Body of pancreas (tissue), 4 donors: ENCODE results near the gene EXOSC7. TPM values are rescaled to one million over a fixed set of nuclear protein-coding genes. Genes with fewer than 3 reads are reported as not detected.

Source experiments
- ATAC-seq: fragments of 150-250 bp; one replicate; pipeline ENCODE4 v1.9.1; 2016
- DNase-seq, 4 donors: peaks; one replicate each; pipeline ENCODE4 v3.0.0-alpha.2; 2019
- H3K27ac ChIP-seq, 4 donors: fragments of 200-600 bp; sonication (generic); 1 replicate in 3 of 4; 2 replicates in 1 of 4; pipeline versions ENCODE4 v1.5.1 to v1.6.1; 2016 to 2019; ENCODE audit warnings: mild to moderate bottlenecking in 1 of 4, mixed read lengths in 1 of 4, moderate library complexity in 1 of 4
- H3K27me3 ChIP-seq, 2 donors: fragments of 200-600 bp; sonication (generic); one replicate each; pipeline ENCODE4 v1.6.0; 2016; ENCODE audit warnings: mild to moderate bottlenecking in 1 of 2
- H3K36me3 ChIP-seq, 2 donors: fragments of 200-600 bp; sonication (generic); replicated peaks in 1 of 2; 2 replicates each; pipeline ENCODE4 v1.5.1; 2016; ENCODE audit warnings: low read depth in 2 of 2; ENCODE audit not compliant: insufficient read depth in 1 of 2
- H3K4me1 ChIP-seq: fragments of 200-600 bp; sonication (generic); one replicate; pipeline ENCODE4 v1.6.0; 2016
- H3K4me3 ChIP-seq, 2 donors: fragments of 200-600 bp; sonication (generic); 1 replicate in 1 of 2; 2 replicates in 1 of 2; pipeline ENCODE4 v1.5.1; 2016 to 2019
- H3K9me3 ChIP-seq, 3 donors: fragments of 200-600 bp; sonication (generic); 1 replicate in 2 of 3; 2 replicates in 1 of 3; pipeline ENCODE4 v1.5.1; 2016
- CTCF ChIP-seq, 7 experiments: fragments of 450-650 bp in 4 of 7; fragments of 200-600 bp in 3 of 7; sonication (generic) in 3 of 7; IDR thresholded peaks; one replicate each; pipeline ENCODE4 v1.5.1; 2016 to 2019; ENCODE audit warnings: antibody characterized with exemption in 7 of 7
- POLR2A ChIP-seq, 3 donors: fragments of 450-650 bp; IDR thresholded peaks; one replicate each; pipeline ENCODE4 v1.6.1; 2016; ENCODE audit warnings: antibody characterized with exemption in 3 of 3, mild to moderate bottlenecking in 2 of 3
- WGBS, 2 donors: methylation state at CpG; one replicate each; pipeline ENCODE4 v1.1.5; 2017; 5-methylcytosine and 5-hydroxymethylcytosine counted together
- intact Hi-C: fragments of 100-400 bp; cut with DNase I; formaldehyde crosslinking; loops from one replicate; pipeline ENCODE4 v1.15.1; 2023
- total RNA-seq, 2 donors: library from RNA; depleted of rRNA; stranded (reverse); fragments of >200 nt; gene quantifications; one replicate each; pipeline ENCODE4 v1.1.0, GENCODE V29; 2016

The EXOSC7 gene
- total RNA-seq, 2 donors from 2014 or later = 18.2 to 33.6 TPM

DNA sequence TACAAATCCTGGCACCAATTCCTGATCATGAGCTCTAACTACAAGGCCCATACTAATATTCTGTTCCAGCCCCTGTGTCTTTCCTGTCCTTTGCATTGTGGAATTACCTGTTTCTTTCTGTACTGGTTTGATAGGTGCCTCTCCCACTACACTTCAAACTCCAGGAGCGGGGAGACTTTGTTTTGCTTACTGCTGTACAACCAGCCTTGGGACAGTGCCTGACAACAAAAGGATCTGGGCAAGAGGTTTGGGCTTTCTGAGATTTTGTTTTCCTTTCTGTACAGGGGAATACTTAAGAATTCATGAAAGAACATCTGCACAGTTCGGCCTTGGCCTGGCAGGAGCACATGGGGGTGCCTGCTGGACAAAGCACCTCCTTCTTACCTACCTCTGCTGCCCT, 45.1 kb upstream of the EXOSC7 start:
- intact Hi-C loops = no loop called here
- no peak overlapping the region for H3K27ac ChIP-seq
- WGBS, 2 donors = 84 to 100% methylated on average over 2 of the region's 2 CpGs
- H3K36me3 ChIP-seq = peaks cover 3 to 6% of the 10 kb centered on the region in 2 donors
- no peak overlapping the region for H3K4me3 ChIP-seq
- no peaks in the 10 kb centered on the region for H3K27me3 ChIP-seq
- no peaks in the 10 kb centered on the region for H3K4me1 ChIP-seq
- DNase-seq (no peak), ATAC-seq (no peak)
- TF ChIP-seq CTCF (IDR thresholded peaks at IDR 0.05) (no peak), POLR2A (IDR thresholded peaks at IDR 0.05) (no peak)
- H3K9me3 ChIP-seq = no peaks in the 10 kb centered on the region

GRCh38 chr3:44931791-44932190, 44.3 kb upstream of the EXOSC7 start:
- no peak overlapping the region for H3K27ac ChIP-seq
- no peaks in the 10 kb centered on the region for H3K9me3 ChIP-seq
- DNase-seq (no peak), ATAC-seq (no peak)
- intact Hi-C loops = no loop called here
- no peaks in the 10 kb centered on the region for H3K27me3 ChIP-seq
- no peaks in the 10 kb centered on the region for H3K4me1 ChIP-seq
- no peak for TF ChIP-seq POLR2A (IDR thresholded peaks at IDR 0.05)
- WGBS, 2 donors = 61 to 83% methylated on average over 2 of the region's 2 CpGs
- no peak overlapping the region for H3K4me3 ChIP-seq
- H3K36me3 ChIP-seq = peaks cover 0 to 6% of the 10 kb centered on the region in 2 donors

DNA sequence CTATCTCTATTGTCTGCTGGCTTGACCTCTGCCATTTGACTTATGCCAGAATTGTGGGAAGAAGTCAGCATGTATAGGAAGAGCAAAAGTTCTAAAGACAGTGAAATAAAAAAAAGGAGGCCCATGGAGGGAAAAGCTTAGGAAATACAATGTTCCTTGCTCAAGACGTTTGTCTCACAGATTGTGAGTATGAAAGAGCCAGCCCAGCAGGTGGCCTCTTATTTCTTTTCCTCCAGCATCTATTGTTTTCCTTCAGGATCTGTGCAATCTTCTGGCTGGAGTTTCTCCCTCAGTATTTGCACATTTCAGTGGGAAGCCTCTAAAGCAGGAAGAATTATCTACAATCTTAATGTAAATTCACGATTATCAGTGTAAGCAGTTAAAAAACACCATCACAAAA, 43.8 kb upstream of the EXOSC7 start:
- H3K4me1 ChIP-seq = no peaks in the 10 kb centered on the region
- no peak overlapping the region for H3K4me3 ChIP-seq
- peaks cover 0 to 6% of the 10 kb centered on the region in 2 donors for H3K36me3 ChIP-seq
- H3K9me3 ChIP-seq = no peaks in the 10 kb centered on the region
- H3K27me3 ChIP-seq = no peaks in the 10 kb centered on the region
- TF ChIP-seq CTCF (IDR thresholded peaks at IDR 0.05) (no peak), POLR2A (IDR thresholded peaks at IDR 0.05) (no peak)
- no peak overlapping the region for H3K27ac ChIP-seq
- DNase-seq (no peak), ATAC-seq (no peak)
- WGBS, 2 donors = 58 to 60% methylated on average over 2 of the region's 2 CpGs
- intact Hi-C loops = no loop called here

- WGBS, 2 donors = 82 to 94% methylated on average over 6 to 13 of the region's 14 CpGs
- Histone ChIP-seq H3K4me3 (no peak overlapping the region), H3K27ac (no peak overlapping the region), H3K4me1 (no peaks in the 10 kb centered on the region), H3K36me3 (peaks cover under 1 to 6% of the 10 kb centered on the region in 2 donors), H3K27me3 (no peaks in the 10 kb centered on the region), H3K9me3 (no peaks in the 10 kb centered on the region)
- no peak for ATAC-seq
- intact Hi-C loops = no loop called here
- no peak for DNase-seq
- no peak for TF ChIP-seq CTCF (IDR thresholded peaks at IDR 0.05)
- TF ChIP-seq POLR2A (IDR thresholded peaks at IDR 0.05) = no peak
Observed at GRCh38 chr3:44932986-44933944, 42.8 kb upstream of the EXOSC7 start.

DNA sequence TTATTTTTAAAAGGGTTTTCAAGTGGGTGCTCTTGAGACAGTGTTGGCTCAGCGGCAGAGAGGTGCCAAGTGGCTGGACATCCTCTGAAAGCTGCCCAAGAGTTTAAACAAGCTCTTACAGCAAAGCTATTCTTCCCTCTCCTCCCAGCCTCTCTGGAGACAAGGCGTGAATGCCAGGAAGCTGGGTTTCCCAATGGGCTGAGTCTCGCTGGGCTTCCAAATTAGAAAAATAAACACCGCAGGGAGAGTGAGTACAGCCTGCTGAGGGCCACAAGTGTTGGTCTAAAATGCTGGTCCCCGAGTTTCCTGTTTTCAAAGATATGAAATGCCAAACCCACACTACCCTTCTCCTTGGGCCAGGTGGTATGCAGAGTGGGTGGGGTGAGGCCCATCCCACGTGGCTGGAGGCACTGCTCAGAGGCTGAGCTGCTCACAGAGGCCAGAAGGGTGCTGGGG, 36.4 kb upstream of the EXOSC7 start:
- WGBS, 2 donors = 81 to 87% methylated on average over 6 of the region's 6 CpGs
- Histone ChIP-seq H3K4me3 (no peak overlapping the region), H3K27ac (no peak overlapping the region), H3K27me3 (no peaks in the 10 kb centered on the region), H3K4me1 (no peaks in the 10 kb centered on the region), H3K9me3 (no peaks in the 10 kb centered on the region), H3K36me3 (peaks cover 0 to 12% of the 10 kb centered on the region in 2 donors)
- ATAC-seq (no peak), DNase-seq (no peak)
- intact Hi-C loops = no loop called here
- TF ChIP-seq CTCF (IDR thresholded peaks at IDR 0.05) (no peak), POLR2A (IDR thresholded peaks at IDR 0.05) (no peak)
